HepG2 (cell line): ENCODE data around the gene CDHR5. TPM values are rescaled to one million over a fixed set of nuclear protein-coding genes. Genes with fewer than 3 reads are reported as not detected.

ENCODE experiments used
- FOXK2 ChIP-seq: fragments of 450-650 bp; IDR thresholded peaks from 2 replicates; pipeline ENCODE4 v1.6.1; 2016
- KLF13 ChIP-seq: sonication (generic); formaldehyde crosslinking; IDR thresholded peaks from 2 replicates; pipeline ENCODE4 v1.4.0; 2020; ENCODE audit warnings: mild to moderate bottlenecking, missing genetic modification reagents
- NFYC ChIP-seq: IDR thresholded peaks from 2 replicates; pipeline ENCODE4 v1.6.1; 2016; ENCODE audit warnings: missing genetic modification reagents, missing compliant biosample characterization
- POLR2AphosphoS5 ChIP-seq: IDR thresholded peaks from 2 replicates; pipeline ENCODE4 v1.6.1; 2012; ENCODE audit warnings: low read depth, low read length
- RNF2 ChIP-seq: fragments of 450-650 bp; conservative IDR thresholded peaks from 2 replicates; pipeline ENCODE4 v1.6.1; 2016; ENCODE audit warnings: low read depth
- RXRB ChIP-seq: IDR thresholded peaks from 2 replicates; pipeline ENCODE4 v1.6.1; 2016; ENCODE audit warnings: borderline replicate concordance, missing genetic modification reagents, missing compliant biosample characterization
- SMAD3 ChIP-seq: sonication (generic); formaldehyde crosslinking; IDR thresholded peaks from 2 replicates; pipeline ENCODE4 v1.4.0; 2020; ENCODE audit warnings: missing genetic modification reagents
- ZBTB7B ChIP-seq: sonication (generic); formaldehyde crosslinking; IDR thresholded peaks from 2 replicates; pipeline ENCODE4 v1.4.0; 2020; ENCODE audit warnings: missing genetic modification reagents
- ZMAT3 ChIP-seq: sonication (generic); formaldehyde crosslinking; conservative IDR thresholded peaks from 2 replicates; pipeline ENCODE4 v1.7.0; 2021; ENCODE audit warnings: missing genetic modification reagents
- ZNF232 ChIP-seq: sonication (generic); formaldehyde crosslinking; IDR thresholded peaks from 2 replicates; pipeline ENCODE4 v1.4.0; 2020; ENCODE audit warnings: missing genetic modification reagents, borderline replicate concordance
- ZNF281 ChIP-seq: sonication (generic); formaldehyde crosslinking; IDR thresholded peaks from 2 replicates; pipeline ENCODE4 v1.4.0; 2020; ENCODE audit warnings: missing genetic modification reagents, borderline replicate concordance
- ZNF552 ChIP-seq: sonication (generic); formaldehyde crosslinking; IDR thresholded peaks from 2 replicates; pipeline ENCODE4 v1.9.0; 2022; ENCODE audit warnings: missing genetic modification reagents, mild to moderate bottlenecking, borderline replicate concordance
- ZNF839 ChIP-seq: sonication (generic); formaldehyde crosslinking; IDR thresholded peaks from 2 replicates; pipeline ENCODE4 v1.4.0; 2020; ENCODE audit warnings: missing genetic modification reagents, mild to moderate bottlenecking, borderline replicate concordance
- polyA plus RNA-seq, 8 experiments: library from polyadenylated mRNA; depleted of rRNA in 3 of 8; stranded (reverse) in 7 of 8; unstranded in 1 of 8; fragments of >200 nt; fragmentation: Illumina TruSeq in 4 of 8; extraction: Trizol in 4 of 8; gene quantifications; 2 replicates each; pipeline versions ENCODE4 v1.2.1 to v1.2.3, GENCODE V29; 2011 to 2016; ENCODE audit warnings: low read depth in 4 of 8, missing spikeins in 1 of 8, mixed read lengths in 1 of 8; ENCODE audit not compliant: insufficient read depth in 1 of 8
- total RNA-seq, 5 experiments: library from RNA; depleted of rRNA; stranded (reverse); fragments of >200 nt; fragmentation: Illumina TruSeq; extraction: Trizol; gene quantifications; 2 replicates each; pipeline ENCODE4 v1.2.3, GENCODE V29; 2016; ENCODE audit warnings: low read depth in 1 of 5
- TF ChIP-seq, protein P1 (sequence below): sonication (generic); formaldehyde crosslinking; IDR thresholded peaks from 2 replicates; pipeline ENCODE4 v1.5.0; 2020; ENCODE audit warnings: mild to moderate bottlenecking, missing genetic modification reagents, borderline replicate concordance
- TF ChIP-seq, protein P2 (sequence below): sonication (generic); formaldehyde crosslinking; IDR thresholded peaks from 2 replicates; pipeline ENCODE4 v1.4.0; 2020; ENCODE audit warnings: missing genetic modification reagents

CDHR5 gene
- total and polyA plus RNA-seq, 2 of the 13 experiments (the other 11 are each of a cell fraction or from before 2014, with no cell fraction given) = 0.46 to 0.71 TPM

- TF ChIP-seq, protein P1, sequence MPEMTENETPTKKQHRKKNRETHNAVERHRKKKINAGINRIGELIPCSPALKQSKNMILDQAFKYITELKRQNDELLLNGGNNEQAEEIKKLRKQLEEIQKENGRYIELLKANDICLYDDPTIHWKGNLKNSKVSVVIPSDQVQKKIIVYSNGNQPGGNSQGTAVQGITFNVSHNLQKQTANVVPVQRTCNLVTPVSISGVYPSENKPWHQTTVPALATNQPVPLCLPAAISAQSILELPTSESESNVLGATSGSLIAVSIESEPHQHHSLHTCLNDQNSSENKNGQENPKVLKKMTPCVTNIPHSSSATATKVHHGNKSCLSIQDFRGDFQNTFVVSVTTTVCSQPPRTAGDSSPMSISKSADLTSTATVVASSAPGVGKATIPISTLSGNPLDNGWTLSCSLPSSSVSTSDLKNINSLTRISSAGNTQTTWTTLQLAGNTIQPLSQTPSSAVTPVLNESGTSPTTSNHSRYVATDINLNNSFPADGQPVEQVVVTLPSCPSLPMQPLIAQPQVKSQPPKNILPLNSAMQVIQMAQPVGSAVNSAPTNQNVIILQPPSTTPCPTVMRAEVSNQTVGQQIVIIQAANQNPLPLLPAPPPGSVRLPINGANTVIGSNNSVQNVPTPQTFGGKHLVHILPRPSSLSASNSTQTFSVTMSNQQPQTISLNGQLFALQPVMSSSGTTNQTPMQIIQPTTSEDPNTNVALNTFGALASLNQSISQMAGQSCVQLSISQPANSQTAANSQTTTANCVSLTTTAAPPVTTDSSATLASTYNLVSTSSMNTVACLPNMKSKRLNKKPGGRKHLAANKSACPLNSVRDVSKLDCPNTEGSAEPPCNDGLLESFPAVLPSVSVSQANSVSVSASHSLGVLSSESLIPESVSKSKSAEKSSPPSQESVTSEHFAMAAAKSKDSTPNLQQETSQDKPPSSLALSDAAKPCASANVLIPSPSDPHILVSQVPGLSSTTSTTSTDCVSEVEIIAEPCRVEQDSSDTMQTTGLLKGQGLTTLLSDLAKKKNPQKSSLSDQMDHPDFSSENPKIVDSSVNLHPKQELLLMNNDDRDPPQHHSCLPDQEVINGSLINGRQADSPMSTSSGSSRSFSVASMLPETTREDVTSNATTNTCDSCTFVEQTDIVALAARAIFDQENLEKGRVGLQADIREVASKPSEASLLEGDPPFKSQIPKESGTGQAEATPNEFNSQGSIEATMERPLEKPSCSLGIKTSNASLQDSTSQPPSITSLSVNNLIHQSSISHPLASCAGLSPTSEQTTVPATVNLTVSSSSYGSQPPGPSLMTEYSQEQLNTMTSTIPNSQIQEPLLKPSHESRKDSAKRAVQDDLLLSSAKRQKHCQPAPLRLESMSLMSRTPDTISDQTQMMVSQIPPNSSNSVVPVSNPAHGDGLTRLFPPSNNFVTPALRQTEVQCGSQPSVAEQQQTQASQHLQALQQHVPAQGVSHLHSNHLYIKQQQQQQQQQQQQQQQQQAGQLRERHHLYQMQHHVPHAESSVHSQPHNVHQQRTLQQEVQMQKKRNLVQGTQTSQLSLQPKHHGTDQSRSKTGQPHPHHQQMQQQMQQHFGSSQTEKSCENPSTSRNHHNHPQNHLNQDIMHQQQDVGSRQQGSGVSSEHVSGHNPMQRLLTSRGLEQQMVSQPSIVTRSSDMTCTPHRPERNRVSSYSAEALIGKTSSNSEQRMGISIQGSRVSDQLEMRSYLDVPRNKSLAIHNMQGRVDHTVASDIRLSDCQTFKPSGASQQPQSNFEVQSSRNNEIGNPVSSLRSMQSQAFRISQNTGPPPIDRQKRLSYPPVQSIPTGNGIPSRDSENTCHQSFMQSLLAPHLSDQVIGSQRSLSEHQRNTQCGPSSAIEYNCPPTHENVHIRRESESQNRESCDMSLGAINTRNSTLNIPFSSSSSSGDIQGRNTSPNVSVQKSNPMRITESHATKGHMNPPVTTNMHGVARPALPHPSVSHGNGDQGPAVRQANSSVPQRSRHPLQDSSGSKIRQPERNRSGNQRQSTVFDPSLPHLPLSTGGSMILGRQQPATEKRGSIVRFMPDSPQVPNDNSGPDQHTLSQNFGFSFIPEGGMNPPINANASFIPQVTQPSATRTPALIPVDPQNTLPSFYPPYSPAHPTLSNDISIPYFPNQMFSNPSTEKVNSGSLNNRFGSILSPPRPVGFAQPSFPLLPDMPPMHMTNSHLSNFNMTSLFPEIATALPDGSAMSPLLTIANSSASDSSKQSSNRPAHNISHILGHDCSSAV (CRISPR knock-in tag) = no peak
- TF ChIP-seq ZNF552 (CRISPR knock-in tag) (no peak), FOXK2 (no peak), POLR2AphosphoS5 (no peak; the same call in 1 of the 2 replicates), RNF2 (no peak), ZNF232 (0 out of 2 replicates have a peak, but pooled peaks have one; percentile 2), SMAD3 (CRISPR knock-in tag) (no peak), RXRB (CRISPR knock-in tag) (no peak), ZNF839 (CRISPR knock-in tag) (no peak), ZBTB7B (peak; percentile 34; the same call in 1 of the 2 replicates), NFYC (CRISPR knock-in tag) (peak; percentile 80), ZNF281 (no peak), KLF13 (CRISPR knock-in tag) (no peak), ZMAT3 (CRISPR knock-in tag) (no peak)
- TF ChIP-seq, protein P2, sequence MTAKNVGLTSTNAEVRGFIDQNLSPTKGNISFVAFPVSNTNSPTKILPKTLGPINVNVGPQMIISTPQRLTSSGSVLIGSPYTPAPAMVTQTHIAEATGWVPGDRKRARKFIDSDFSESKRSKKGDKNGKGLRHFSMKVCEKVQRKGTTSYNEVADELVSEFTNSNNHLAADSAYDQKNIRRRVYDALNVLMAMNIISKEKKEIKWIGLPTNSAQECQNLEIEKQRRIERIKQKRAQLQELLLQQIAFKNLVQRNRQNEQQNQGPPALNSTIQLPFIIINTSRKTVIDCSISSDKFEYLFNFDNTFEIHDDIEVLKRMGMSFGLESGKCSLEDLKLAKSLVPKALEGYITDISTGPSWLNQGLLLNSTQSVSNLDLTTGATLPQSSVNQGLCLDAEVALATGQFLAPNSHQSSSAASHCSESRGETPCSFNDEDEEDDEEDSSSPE (CRISPR knock-in tag) = peak; percentile 39; the same call in 1 of the 2 replicates
Measured at GRCh38 chr11:568306-569157, 56.2 kb downstream of the CDHR5 start (continued).
